Measurements from ENCODE around the gene TAF1B.

Gene TAF1B

GRCh38 chr2:9941196-9941995 is 98.1 kb downstream of the TAF1B start:
- no peak for DNase-seq (ENCODE audit: low spot score)

- no peak for DNase-seq (ENCODE audit: low spot score)
These were observed 98.7 kb downstream of the TAF1B start for GRCh38 chr2:9941996-9942390.

GRCh38 chr2:9944330-9944758 is 101.1 kb downstream of the TAF1B start:
- no peak for DNase-seq (ENCODE audit: low spot score)

- no peak for DNase-seq (ENCODE audit: low spot score)
These were observed 102.3 kb downstream of the TAF1B start for GRCh38 chr2:9945596-9945995.

- no peak for DNase-seq (ENCODE audit: low spot score)
These were observed 102.8 kb downstream of the TAF1B start for GRCh38 chr2:9946076-9946475.

- no peak for DNase-seq (ENCODE audit: low spot score)
These were observed 103.5 kb downstream of the TAF1B start for GRCh38 chr2:9946818-9947217.

- no peak for DNase-seq (ENCODE audit: low spot score)
These were observed 105.4 kb downstream of the TAF1B start for GRCh38 chr2:9948721-9949120.

GRCh38 chr2:9949239-9949991 is 106.1 kb downstream of the TAF1B start:
- DNase-seq (ENCODE audit: low spot score): no peak

GRCh38 chr2:9949992-9950520 is 106.8 kb downstream of the TAF1B start:
- no peak for DNase-seq (ENCODE audit: low spot score)

- DNase-seq (ENCODE audit: low spot score): peak; percentile 25
These were observed 107.4 kb downstream of the TAF1B start for GRCh38 chr2:9950521-9951271.

- no peak for DNase-seq (ENCODE audit: low spot score)
These were observed 107.9 kb downstream of the TAF1B start for GRCh38 chr2:9951272-9951521.

GRCh38 chr2:9951522-9952285 is 108.4 kb downstream of the TAF1B start, which contains the start of gene GRHL1:
TSS of gene GRHL1 (plus strand) at chr2:9951693. CDS start at chr2:9951834, 141 bp downstream.
- peak; percentile 86 for DNase-seq (ENCODE audit: low spot score)

GRCh38 chr2:9952286-9952737 is 109.0 kb downstream of the TAF1B start:
- peak; percentile 11 for DNase-seq (ENCODE audit: low spot score)

- no peak for DNase-seq (ENCODE audit: low spot score)
These were observed 109.7 kb downstream of the TAF1B start for GRCh38 chr2:9952856-9953503.

- no peak for DNase-seq (ENCODE audit: low spot score)
These were observed 110.9 kb downstream of the TAF1B start for GRCh38 chr2:9954136-9954535.

GRCh38 chr2:9958057-9958456 is 114.8 kb downstream of the TAF1B start:
- DNase-seq (ENCODE audit: low spot score): no peak

- DNase-seq (ENCODE audit: low spot score): no peak
These were observed 116.0 kb downstream of the TAF1B start for GRCh38 chr2:9959262-9959661.

GRCh38 chr2:9961013-9961412 is 117.7 kb downstream of the TAF1B start:
- DNase-seq (ENCODE audit: low spot score): no peak

- DNase-seq (ENCODE audit: low spot score): no peak
These were observed 121.2 kb downstream of the TAF1B start for GRCh38 chr2:9964334-9964980.

GRCh38 chr2:9965119-9965822 is 122.0 kb downstream of the TAF1B start:
- no peak for DNase-seq (ENCODE audit: low spot score)
